HCT116 (cell line): ENCODE results near the gene IL11RA. TPM values are rescaled to one million over a fixed set of nuclear protein-coding genes. Genes with fewer than 3 reads are reported as not detected.

Experiments
- ATAC-seq: fragments of 200-7000 bp; cut with Tn5 transposase; 2 replicates; pipeline ENCODE4 v1.9.1; 2020; ENCODE audit warnings: mild to moderate bottlenecking, moderate library complexity
- BruUV-seq: library from RNA; stranded (reverse); fragments of 400-500 nt; replicated peaks from 2 replicates; lab custom pipeline; 2021; lab: Mats Ljungman, UMichigan
- CTCF ChIA-PET: fragments of 300-600 bp; sonication (Branson Sonifier 250); formaldehyde crosslinking; loops from one replicate; lab custom pipeline; 2021; ENCODE audit warnings: antibody characterized with exemption; lab: Charles Lee
- POLR2A ChIA-PET: fragments of 300-600, 350-600 bp; sonication (Branson Sonifier 250); formaldehyde crosslinking; loops from one replicate; lab custom pipeline; 2021; ENCODE audit warnings: antibody characterized with exemption; lab: Charles Lee
- RAD21 ChIA-PET, 2 experiments: fragments of 300-600 bp; sonication (Branson Sonifier 250); formaldehyde crosslinking; loops; one replicate each; lab custom pipeline; 2023; ENCODE audit warnings: low total read pairs in 2 of 2; ENCODE audit not compliant: uncharacterized antibody in 2 of 2, unreplicated experiment in 2 of 2, low non-redundant PET in 1 of 2; lab: Charles Lee
- DNase-seq: peaks from one replicate; pipeline ENCODE4 v3.0.0-alpha.2; 2010; ENCODE audit warnings: low read depth, low spot score
- H2AFZ ChIP-seq: fragments of 200-600 bp; shearing (Covaris generic), sonication (generic); 2 replicates; pipeline ENCODE4 v1.6.1; 2017; ENCODE audit warnings: low read depth, mixed run types, mixed read lengths, antibody characterized with exemption, low read length; ENCODE audit not compliant: poor library complexity, severe bottlenecking
- H3K27ac ChIP-seq: 2 replicates; pipeline ENCODE4 v1.5.1; 2012; ENCODE audit warnings: low read depth, low read length
- H3K27me3 ChIP-seq: fragments of 200-600 bp; sonication (generic); 2 replicates; pipeline ENCODE4 v1.6.1; 2016; ENCODE audit warnings: mixed run types, low read length, mixed read lengths; ENCODE audit not compliant: insufficient read depth
- H3K36me3 ChIP-seq, 2 experiments: fragments of 200-500 bp in 1 of 2; fragments of 200-600 bp in 1 of 2; sonication (Bioruptor generic) in 1 of 2; sonication (generic) in 1 of 2; 2 replicates each; pipeline versions ENCODE4 v1.5.1 to v1.6.1; 2014 to 2016; ENCODE audit warnings: low read length in 2 of 2, inconsistent platforms in 1 of 2, mixed read lengths in 1 of 2, mixed run types in 1 of 2; ENCODE audit not compliant: insufficient read depth in 2 of 2, control insufficient read depth in 1 of 2
- H3K4me1 ChIP-seq, 2 experiments: fragments of 200-600 bp in 1 of 2; sonication (generic) in 1 of 2; 2 replicates each; pipeline versions ENCODE4 v1.5.1 to v1.6.1; 2012 to 2017; ENCODE audit warnings: low read length in 2 of 2, inconsistent platforms in 1 of 2, mild to moderate bottlenecking in 1 of 2, mixed read lengths in 1 of 2, mixed run types in 1 of 2, moderate library complexity in 1 of 2; ENCODE audit not compliant: insufficient read depth in 2 of 2, control insufficient read depth in 1 of 2
- H3K4me2 ChIP-seq: fragments of 200-600 bp; sonication (generic); 2 replicates; pipeline ENCODE4 v1.6.1; 2017; ENCODE audit warnings: mixed run types, low read length, mixed read lengths
- H3K4me3 ChIP-seq, 2 experiments: fragments of 200-600 bp in 1 of 2; sonication (generic) in 1 of 2; replicated peaks in 1 of 2; 2 replicates each; pipeline ENCODE4 v1.5.1; 2011 to 2016; ENCODE audit warnings: low read length in 2 of 2, control low read depth in 1 of 2, low read depth in 1 of 2, mild to moderate bottlenecking in 1 of 2, mixed read lengths in 1 of 2, mixed run types in 1 of 2
- H3K79me2 ChIP-seq: fragments of 200-600 bp; sonication (generic); 2 replicates; pipeline ENCODE4 v1.6.1; 2017; ENCODE audit warnings: mild to moderate bottlenecking, mixed run types, low read length, moderate library complexity, mixed read lengths; ENCODE audit not compliant: insufficient read depth
- H3K9ac ChIP-seq: fragments of 200-600 bp; sonication (generic); 2 replicates; pipeline ENCODE4 v1.6.1; 2016; ENCODE audit warnings: low read length, mixed read lengths
- H3K9me2 ChIP-seq: fragments of 200-600 bp; sonication (generic), shearing (Covaris generic); 2 replicates; pipeline ENCODE4 v1.6.1; 2017; ENCODE audit warnings: mixed run types, mild to moderate bottlenecking, moderate library complexity; ENCODE audit not compliant: insufficient read depth
- H3K9me3 ChIP-seq, 2 experiments: fragments of 200-500 bp in 1 of 2; fragments of 200-600 bp in 1 of 2; sonication (Bioruptor generic) in 1 of 2; sonication (generic) in 1 of 2; 2 replicates each; pipeline ENCODE4 v1.6.1; 2014 to 2017; ENCODE audit warnings: low read length in 2 of 2, mixed read lengths in 2 of 2, inconsistent platforms in 1 of 2, low read depth in 1 of 2, mild to moderate bottlenecking in 1 of 2, mixed run types in 1 of 2, moderate library complexity in 1 of 2; ENCODE audit not compliant: control insufficient read depth in 1 of 2, insufficient read depth in 1 of 2
- H4K20me1 ChIP-seq: fragments of 200-600 bp; sonication (generic), shearing (Covaris generic); 2 replicates; pipeline ENCODE4 v1.6.1; 2017; ENCODE audit warnings: mixed run types, mild to moderate bottlenecking, moderate library complexity; ENCODE audit not compliant: insufficient read depth
- CBX3 ChIP-seq: IDR thresholded peaks from 2 replicates; pipeline ENCODE4 v1.6.1; 2012; ENCODE audit warnings: low read depth
- CEBPB ChIP-seq: IDR thresholded peaks from 2 replicates; pipeline ENCODE4 v1.6.1; 2012; ENCODE audit warnings: low read depth
- EGR1 ChIP-seq: IDR thresholded peaks from 2 replicates; pipeline ENCODE4 v1.6.1; 2012; ENCODE audit warnings: low read depth
- EZH2 ChIP-seq: fragments of 200-600 bp; sonication (generic); IDR thresholded peaks from 2 replicates; pipeline ENCODE4 v1.6.1; 2017; ENCODE audit warnings: antibody characterized with exemption, mixed run types
- EZH2phosphoT487 ChIP-seq: fragments of 200-600 bp; IDR thresholded peaks from 2 replicates; pipeline ENCODE4 v1.6.1; 2018; ENCODE audit warnings: antibody characterized with exemption, borderline replicate concordance
- FOSL1 ChIP-seq: IDR thresholded peaks from 2 replicates; pipeline ENCODE4 v1.6.1; 2012; ENCODE audit warnings: low read depth
- JUND ChIP-seq: IDR thresholded peaks from 2 replicates; pipeline ENCODE4 v1.6.1; 2012
- MAX ChIP-seq: IDR thresholded peaks from 2 replicates; pipeline ENCODE4 v1.6.1; 2012
- POLR2A ChIP-seq: IDR thresholded peaks from 2 replicates; pipeline ENCODE4 v1.7.0; 2011; ENCODE audit warnings: borderline replicate concordance; ENCODE audit not compliant: insufficient read depth, insufficient read length; ENCODE audit errors: extremely low read depth
- POLR2AphosphoS5 ChIP-seq: IDR thresholded peaks from 2 replicates; pipeline ENCODE4 v1.6.1; 2011; ENCODE audit warnings: mild to moderate bottlenecking, low read depth, low read length, moderate library complexity
- RAD21 ChIP-seq: IDR thresholded peaks from 2 replicates; pipeline ENCODE4 v1.6.1; 2012; ENCODE audit warnings: low read depth, mild to moderate bottlenecking
- REST ChIP-seq: IDR thresholded peaks from 2 replicates; pipeline ENCODE4 v1.6.1; 2012; ENCODE audit warnings: low read depth
- SP1 ChIP-seq: IDR thresholded peaks from 2 replicates; pipeline ENCODE4 v1.6.1; 2012; ENCODE audit warnings: low read depth
- SRF ChIP-seq: IDR thresholded peaks from 2 replicates; pipeline ENCODE4 v1.6.1; 2012; ENCODE audit warnings: low read depth
- TCF7L2 ChIP-seq: IDR thresholded peaks from 2 replicates; pipeline ENCODE4 v1.7.0; 2011; ENCODE audit warnings: borderline replicate concordance, inconsistent platforms; ENCODE audit not compliant: insufficient read depth, insufficient read length; ENCODE audit errors: extremely low read depth
- YY1 ChIP-seq: IDR thresholded peaks from 2 replicates; pipeline ENCODE4 v1.6.1; 2011; ENCODE audit warnings: low read length, low read depth, moderate library complexity, mild to moderate bottlenecking; ENCODE audit not compliant: insufficient replicate concordance; ENCODE audit errors: extremely low read depth
- ZFX ChIP-seq: fragments of 450-650 bp; IDR thresholded peaks from 2 replicates; pipeline ENCODE4 v1.6.1; 2017
- ZNF274 ChIP-seq: fragments of 200-500 bp; sonication (Bioruptor generic); IDR thresholded peaks from 2 replicates; pipeline ENCODE4 v1.6.1; 2014; ENCODE audit warnings: mild to moderate bottlenecking, low read depth, low read length, inconsistent platforms
- intact Hi-C: fragments of 100-400 bp; cut with micrococcal nuclease; formaldehyde crosslinking; loops from 2 replicates; pipeline ENCODE4 v1.10.0; 2022
- total RNA-seq: library from RNA; stranded (reverse); gene quantifications from one replicate; pipeline ENCODE4 v1.2.1, GENCODE V29; 2021; ENCODE audit not compliant: unreplicated experiment
- TF ChIP-seq, protein P1 (sequence below), 3 experiments: fragments of 200-600 bp in 1 of 3; sonication (generic) in 1 of 3; IDR thresholded peaks in 2 of 3; conservative IDR thresholded peaks in 1 of 3; 2 replicates each; pipeline ENCODE4 v1.5.1; 2012 to 2017; ENCODE audit warnings: low read depth in 2 of 3, low read length in 2 of 3, antibody characterized with exemption in 1 of 3, borderline replicate concordance in 1 of 3, control low read depth in 1 of 3, mild to moderate bottlenecking in 1 of 3, mixed read lengths in 1 of 3, mixed run types in 1 of 3, moderate library complexity in 1 of 3; ENCODE audit not compliant: insufficient read depth in 1 of 3
- TF ChIP-seq, protein P2 (sequence below): IDR thresholded peaks from 2 replicates; pipeline ENCODE4 v1.6.1; 2011; ENCODE audit warnings: mild to moderate bottlenecking, low read length, moderate library complexity; ENCODE audit not compliant: insufficient replicate concordance; ENCODE audit errors: extremely low read depth

The IL11RA gene
- total RNA-seq, 1 experiment from 2014 or later = 10.6 TPM

DNA sequence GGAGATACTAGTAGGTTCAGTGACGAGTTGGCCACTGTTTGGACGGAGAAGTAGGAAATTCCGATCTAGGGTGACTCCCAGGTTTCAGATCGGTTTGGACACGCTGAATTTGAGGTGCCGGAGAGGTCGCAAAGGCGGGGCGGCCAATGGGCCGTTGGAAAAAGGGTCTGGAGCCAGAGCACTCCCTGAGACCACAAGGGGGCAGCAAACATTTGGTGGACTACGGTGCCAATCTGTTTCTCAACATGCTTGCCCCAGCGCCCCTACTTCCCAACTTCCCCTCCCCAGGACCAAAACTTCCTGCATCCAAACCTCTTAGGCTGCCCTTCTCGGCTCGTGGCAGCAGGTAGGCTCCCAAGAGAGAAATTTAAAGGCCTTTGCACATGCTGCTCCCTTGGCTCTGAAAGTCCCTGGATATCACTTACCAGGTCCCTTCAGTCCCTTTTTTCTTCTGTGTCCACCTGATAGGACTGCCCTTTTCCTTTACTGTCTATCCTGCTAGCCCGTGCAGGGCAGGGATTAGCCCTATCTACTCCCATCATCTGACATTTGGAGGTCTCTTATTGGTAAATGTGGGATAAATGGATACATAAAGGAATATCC, 39.1 kb upstream of the IL11RA start:
- POLR2A ChIA-PET = interaction anchor here (2.1 kb wide), 1 partner anchor 25 kb away, joined by 6 read pairs; the partner anchor contains the start of gene SIGMAR1
- intact Hi-C loops = loop anchor here (1.0 to 2.0 kb wide), 2 partner anchors 21 to 52 kb away; no protein-coding TSS in a partner anchor
- Histone ChIP-seq H3K36me3 (peaks cover 0 to 9% of the 10 kb centered on the region in 2 experiments; a peak in 2 of 4 replicates), H3K27ac (peak overlapping the region; percentile 82), H3K9me2 (no peaks in the 10 kb centered on the region), H3K4me2 (peak overlapping the region; percentile 91), H3K79me2 (peaks cover 15% of the 10 kb centered on the region), H3K9ac (peak overlapping the region; percentile 90), H3K4me3 (peak overlapping the region; percentile 87 to 95), H3K4me1 (peaks cover 5 to 23% of the 10 kb centered on the region in 2 experiments), H3K9me3 (no peaks in the 10 kb centered on the region), H2AFZ (peak overlapping the region; percentile 92), H3K27me3 (no peaks in the 10 kb centered on the region), H4K20me1 (no peaks in the 10 kb centered on the region)
- RAD21 ChIA-PET = no interaction called here
- CTCF ChIA-PET = interaction anchor here (0.9 to 1.4 kb wide), 6 partner anchors 9 to 209 kb away, joined by 3 to 21 read pairs (median 4); no protein-coding TSS in a partner anchor
- ATAC-seq (peak; percentile 73), DNase-seq (peak; percentile 54)
- BruUV-seq = no TSS peak
- 0 out of 2 replicates have a peak, but pooled peaks have one; percentile 9 for TF ChIP-seq MAX
- no peak for TF ChIP-seq POLR2A
- no peak for TF ChIP-seq EGR1
- peak; percentile 69 for TF ChIP-seq RAD21
- no peak for TF ChIP-seq SP1
- TF ChIP-seq CEBPB = no peak
- no peak for TF ChIP-seq EZH2phosphoT487
- no peak for TF ChIP-seq CBX3
- no peak for TF ChIP-seq TCF7L2
- no peak for TF ChIP-seq ZFX
- TF ChIP-seq ZNF274 = no peak
- no peak for TF ChIP-seq FOSL1
- peak; percentile 27; the same call in 1 of the 2 replicates for TF ChIP-seq POLR2AphosphoS5
- no peak for TF ChIP-seq EZH2
- TF ChIP-seq REST = no peak
- TF ChIP-seq, protein P1, sequence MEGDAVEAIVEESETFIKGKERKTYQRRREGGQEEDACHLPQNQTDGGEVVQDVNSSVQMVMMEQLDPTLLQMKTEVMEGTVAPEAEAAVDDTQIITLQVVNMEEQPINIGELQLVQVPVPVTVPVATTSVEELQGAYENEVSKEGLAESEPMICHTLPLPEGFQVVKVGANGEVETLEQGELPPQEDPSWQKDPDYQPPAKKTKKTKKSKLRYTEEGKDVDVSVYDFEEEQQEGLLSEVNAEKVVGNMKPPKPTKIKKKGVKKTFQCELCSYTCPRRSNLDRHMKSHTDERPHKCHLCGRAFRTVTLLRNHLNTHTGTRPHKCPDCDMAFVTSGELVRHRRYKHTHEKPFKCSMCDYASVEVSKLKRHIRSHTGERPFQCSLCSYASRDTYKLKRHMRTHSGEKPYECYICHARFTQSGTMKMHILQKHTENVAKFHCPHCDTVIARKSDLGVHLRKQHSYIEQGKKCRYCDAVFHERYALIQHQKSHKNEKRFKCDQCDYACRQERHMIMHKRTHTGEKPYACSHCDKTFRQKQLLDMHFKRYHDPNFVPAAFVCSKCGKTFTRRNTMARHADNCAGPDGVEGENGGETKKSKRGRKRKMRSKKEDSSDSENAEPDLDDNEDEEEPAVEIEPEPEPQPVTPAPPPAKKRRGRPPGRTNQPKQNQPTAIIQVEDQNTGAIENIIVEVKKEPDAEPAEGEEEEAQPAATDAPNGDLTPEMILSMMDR (IDR thresholded peaks at IDR 0.05 in 2 of 3, conservative IDR thresholded peaks at IDR 0.05 in 1 of 3; ENCODE audit: borderline replicate concordance in 1 of 3, insufficient read depth in 1 of 3, low read depth in 2 of 3, low read length in 2 of 3) = peak; percentile 80 to 92 (median 85)
- no peak for TF ChIP-seq SRF
- no peak for TF ChIP-seq JUND
- TF ChIP-seq, protein P2, sequence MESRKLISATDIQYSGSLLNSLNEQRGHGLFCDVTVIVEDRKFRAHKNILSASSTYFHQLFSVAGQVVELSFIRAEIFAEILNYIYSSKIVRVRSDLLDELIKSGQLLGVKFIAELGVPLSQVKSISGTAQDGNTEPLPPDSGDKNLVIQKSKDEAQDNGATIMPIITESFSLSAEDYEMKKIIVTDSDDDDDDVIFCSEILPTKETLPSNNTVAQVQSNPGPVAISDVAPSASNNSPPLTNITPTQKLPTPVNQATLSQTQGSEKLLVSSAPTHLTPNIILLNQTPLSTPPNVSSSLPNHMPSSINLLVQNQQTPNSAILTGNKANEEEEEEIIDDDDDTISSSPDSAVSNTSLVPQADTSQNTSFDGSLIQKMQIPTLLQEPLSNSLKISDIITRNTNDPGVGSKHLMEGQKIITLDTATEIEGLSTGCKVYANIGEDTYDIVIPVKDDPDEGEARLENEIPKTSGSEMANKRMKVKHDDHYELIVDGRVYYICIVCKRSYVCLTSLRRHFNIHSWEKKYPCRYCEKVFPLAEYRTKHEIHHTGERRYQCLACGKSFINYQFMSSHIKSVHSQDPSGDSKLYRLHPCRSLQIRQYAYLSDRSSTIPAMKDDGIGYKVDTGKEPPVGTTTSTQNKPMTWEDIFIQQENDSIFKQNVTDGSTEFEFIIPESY = no peak
- TF ChIP-seq YY1 = no peak
